Astrocyte (in vitro differentiated cells and primary cell): ENCODE measurements around the gene PCDH17.

Experiments used
- EZH2 ChIP-seq: IDR thresholded peaks from 2 replicates; pipeline ENCODE4 v1.6.1; 2012; ENCODE audit warnings: mild to moderate bottlenecking, low read length, inconsistent platforms; ENCODE audit not compliant: insufficient read depth
- TF ChIP-seq, protein P1 (sequence below): IDR thresholded peaks from 2 replicates; pipeline ENCODE4 v1.5.1; 2011; ENCODE audit warnings: low read depth, mild to moderate bottlenecking, inconsistent platforms, low read length, moderate library complexity; ENCODE audit not compliant: insufficient read depth

DNA sequence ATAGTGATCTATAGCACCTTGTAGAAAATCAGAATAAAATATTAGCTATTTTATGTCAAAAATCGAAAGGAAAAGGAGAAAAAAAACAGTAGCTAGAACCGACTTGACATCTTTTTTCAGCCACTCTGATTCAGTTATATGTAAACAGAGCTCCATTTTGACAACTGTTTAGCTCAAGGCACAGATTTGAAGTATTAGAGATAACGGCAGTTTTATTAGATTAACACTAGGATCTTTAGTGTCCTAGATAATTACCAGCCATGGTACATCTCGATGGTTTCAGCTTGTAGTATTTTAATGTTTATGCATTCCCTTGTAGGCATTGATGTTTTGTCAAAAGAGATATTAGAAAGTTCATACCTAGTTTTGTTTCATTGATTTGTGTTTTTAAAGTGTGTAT lies 67.3 kb downstream of the PCDH17 start:
- TF ChIP-seq, protein P1, sequence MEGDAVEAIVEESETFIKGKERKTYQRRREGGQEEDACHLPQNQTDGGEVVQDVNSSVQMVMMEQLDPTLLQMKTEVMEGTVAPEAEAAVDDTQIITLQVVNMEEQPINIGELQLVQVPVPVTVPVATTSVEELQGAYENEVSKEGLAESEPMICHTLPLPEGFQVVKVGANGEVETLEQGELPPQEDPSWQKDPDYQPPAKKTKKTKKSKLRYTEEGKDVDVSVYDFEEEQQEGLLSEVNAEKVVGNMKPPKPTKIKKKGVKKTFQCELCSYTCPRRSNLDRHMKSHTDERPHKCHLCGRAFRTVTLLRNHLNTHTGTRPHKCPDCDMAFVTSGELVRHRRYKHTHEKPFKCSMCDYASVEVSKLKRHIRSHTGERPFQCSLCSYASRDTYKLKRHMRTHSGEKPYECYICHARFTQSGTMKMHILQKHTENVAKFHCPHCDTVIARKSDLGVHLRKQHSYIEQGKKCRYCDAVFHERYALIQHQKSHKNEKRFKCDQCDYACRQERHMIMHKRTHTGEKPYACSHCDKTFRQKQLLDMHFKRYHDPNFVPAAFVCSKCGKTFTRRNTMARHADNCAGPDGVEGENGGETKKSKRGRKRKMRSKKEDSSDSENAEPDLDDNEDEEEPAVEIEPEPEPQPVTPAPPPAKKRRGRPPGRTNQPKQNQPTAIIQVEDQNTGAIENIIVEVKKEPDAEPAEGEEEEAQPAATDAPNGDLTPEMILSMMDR = no peak
- TF ChIP-seq EZH2 = no peak
